PFSK-1 (cell line): ENCODE data around the gene C4orf17.

Source experiments
- FOXP2 ChIP-seq: optimal IDR thresholded peaks from 2 replicates; pipeline ENCODE3; 2011; ENCODE audit warnings: borderline replicate concordance, control low read depth, inconsistent platforms; ENCODE audit not compliant: insufficient read depth; ENCODE audit errors: extremely low read length, extremely low read depth
- POLR2AphosphoS5 ChIP-seq: IDR thresholded peaks from 2 replicates; pipeline ENCODE4 v1.6.1; 2012; ENCODE audit warnings: low read depth, mild to moderate bottlenecking, control low read depth, low read length, moderate library complexity
- SIN3A ChIP-seq: IDR thresholded peaks from 2 replicates; pipeline ENCODE4 v1.6.1; 2012; ENCODE audit warnings: mild to moderate bottlenecking, low read length, moderate library complexity, borderline replicate concordance; ENCODE audit not compliant: insufficient read depth
- TAF1 ChIP-seq: IDR thresholded peaks from 2 replicates; pipeline ENCODE4 v1.6.1; 2012; ENCODE audit warnings: low read length, control low read depth, borderline replicate concordance; ENCODE audit not compliant: insufficient read depth
- TF ChIP-seq, protein P1 (sequence below), 2 experiments: IDR thresholded peaks; 2 replicates each; pipeline versions ENCODE4 v1.6.1 to v1.8.0; 2011 to 2012; ENCODE audit warnings: low read depth in 2 of 2, low read length in 2 of 2, control low read depth in 1 of 2, inconsistent platforms in 1 of 2, mild to moderate bottlenecking in 1 of 2, moderate library complexity in 1 of 2; ENCODE audit not compliant: insufficient read depth in 1 of 2

DNA sequence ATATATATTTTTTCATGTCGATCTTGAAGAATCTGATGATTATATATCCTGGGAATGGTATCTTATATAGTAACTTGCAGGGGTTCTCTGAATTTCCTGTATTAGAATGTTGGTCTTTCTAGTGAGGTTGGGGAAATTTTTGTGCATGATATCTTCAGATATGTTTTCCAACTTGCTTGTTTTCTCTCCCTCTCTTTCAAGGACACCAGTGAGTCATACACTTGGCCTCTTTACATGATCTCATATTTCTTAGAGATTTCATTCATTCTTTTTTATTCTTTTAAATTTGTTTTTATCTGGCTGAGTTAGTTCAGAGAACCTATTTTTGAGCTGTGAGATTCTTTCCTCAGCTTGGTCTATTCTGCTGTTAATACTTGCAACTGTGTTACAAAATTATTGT lies 27.2 kb upstream of the C4orf17 start:
- no peak for TF ChIP-seq POLR2AphosphoS5
- TF ChIP-seq TAF1, result no peak
- TF ChIP-seq, protein P1, sequence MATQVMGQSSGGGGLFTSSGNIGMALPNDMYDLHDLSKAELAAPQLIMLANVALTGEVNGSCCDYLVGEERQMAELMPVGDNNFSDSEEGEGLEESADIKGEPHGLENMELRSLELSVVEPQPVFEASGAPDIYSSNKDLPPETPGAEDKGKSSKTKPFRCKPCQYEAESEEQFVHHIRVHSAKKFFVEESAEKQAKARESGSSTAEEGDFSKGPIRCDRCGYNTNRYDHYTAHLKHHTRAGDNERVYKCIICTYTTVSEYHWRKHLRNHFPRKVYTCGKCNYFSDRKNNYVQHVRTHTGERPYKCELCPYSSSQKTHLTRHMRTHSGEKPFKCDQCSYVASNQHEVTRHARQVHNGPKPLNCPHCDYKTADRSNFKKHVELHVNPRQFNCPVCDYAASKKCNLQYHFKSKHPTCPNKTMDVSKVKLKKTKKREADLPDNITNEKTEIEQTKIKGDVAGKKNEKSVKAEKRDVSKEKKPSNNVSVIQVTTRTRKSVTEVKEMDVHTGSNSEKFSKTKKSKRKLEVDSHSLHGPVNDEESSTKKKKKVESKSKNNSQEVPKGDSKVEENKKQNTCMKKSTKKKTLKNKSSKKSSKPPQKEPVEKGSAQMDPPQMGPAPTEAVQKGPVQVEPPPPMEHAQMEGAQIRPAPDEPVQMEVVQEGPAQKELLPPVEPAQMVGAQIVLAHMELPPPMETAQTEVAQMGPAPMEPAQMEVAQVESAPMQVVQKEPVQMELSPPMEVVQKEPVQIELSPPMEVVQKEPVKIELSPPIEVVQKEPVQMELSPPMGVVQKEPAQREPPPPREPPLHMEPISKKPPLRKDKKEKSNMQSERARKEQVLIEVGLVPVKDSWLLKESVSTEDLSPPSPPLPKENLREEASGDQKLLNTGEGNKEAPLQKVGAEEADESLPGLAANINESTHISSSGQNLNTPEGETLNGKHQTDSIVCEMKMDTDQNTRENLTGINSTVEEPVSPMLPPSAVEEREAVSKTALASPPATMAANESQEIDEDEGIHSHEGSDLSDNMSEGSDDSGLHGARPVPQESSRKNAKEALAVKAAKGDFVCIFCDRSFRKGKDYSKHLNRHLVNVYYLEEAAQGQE (IDR thresholded peaks at IDR 0.05; ENCODE audit: insufficient read depth in 1 of 2, low read depth in 2 of 2, low read length in 2 of 2), result no peak
- TF ChIP-seq SIN3A, result no peak
- TF ChIP-seq FOXP2, result no peak
